Hematopoietic multipotent progenitor cell (in vitro differentiated cells): Measurements from ENCODE around the gene STOX2. TPM values are rescaled to one million over a fixed set of nuclear protein-coding genes. Genes with fewer than 3 reads are reported as not detected.

Experiments
- DNase-seq, 3 donors: peaks; one replicate each; pipeline ENCODE4 v3.0.0-alpha.2; 2011 to 2015; ENCODE audit warnings: low read depth in 2 of 3, low spot score in 2 of 3
- total RNA-seq: library from RNA; depleted of rRNA; stranded (reverse); fragments of >200 nt; gene quantifications from one replicate; pipeline ENCODE4 v1.2.3, GENCODE V29; 2012

STOX2 gene
- total RNA-seq, 1 donor = 0.81 TPM

GRCh38 chr4:183977707-183978106 lies 72.6 kb downstream of the STOX2 start:
- no peak for DNase-seq

DNA sequence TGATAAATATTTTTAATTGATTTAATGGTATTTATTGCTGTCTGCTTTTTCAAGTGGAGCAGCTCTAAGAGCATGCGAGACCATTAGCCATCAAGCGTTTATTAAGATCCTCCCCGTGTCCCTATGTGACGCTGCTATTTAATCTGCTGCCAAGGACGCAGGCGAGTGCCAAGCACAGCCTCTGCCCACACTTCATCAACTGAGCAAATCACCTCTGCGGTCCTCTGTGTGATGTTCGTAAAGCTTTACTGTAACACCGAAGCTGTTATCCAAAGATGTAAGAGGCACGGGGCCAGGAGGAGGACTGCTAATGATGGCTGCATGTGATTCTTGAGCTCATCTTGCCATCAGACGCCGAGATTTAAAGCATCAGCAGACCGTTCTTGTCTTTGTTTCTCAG lies 79.5 kb downstream of the STOX2 start:
- DNase-seq = no peak

- DNase-seq = no peak
These were observed 80.7 kb downstream of the STOX2 start for GRCh38 chr4:183985786-183986185.

DNA sequence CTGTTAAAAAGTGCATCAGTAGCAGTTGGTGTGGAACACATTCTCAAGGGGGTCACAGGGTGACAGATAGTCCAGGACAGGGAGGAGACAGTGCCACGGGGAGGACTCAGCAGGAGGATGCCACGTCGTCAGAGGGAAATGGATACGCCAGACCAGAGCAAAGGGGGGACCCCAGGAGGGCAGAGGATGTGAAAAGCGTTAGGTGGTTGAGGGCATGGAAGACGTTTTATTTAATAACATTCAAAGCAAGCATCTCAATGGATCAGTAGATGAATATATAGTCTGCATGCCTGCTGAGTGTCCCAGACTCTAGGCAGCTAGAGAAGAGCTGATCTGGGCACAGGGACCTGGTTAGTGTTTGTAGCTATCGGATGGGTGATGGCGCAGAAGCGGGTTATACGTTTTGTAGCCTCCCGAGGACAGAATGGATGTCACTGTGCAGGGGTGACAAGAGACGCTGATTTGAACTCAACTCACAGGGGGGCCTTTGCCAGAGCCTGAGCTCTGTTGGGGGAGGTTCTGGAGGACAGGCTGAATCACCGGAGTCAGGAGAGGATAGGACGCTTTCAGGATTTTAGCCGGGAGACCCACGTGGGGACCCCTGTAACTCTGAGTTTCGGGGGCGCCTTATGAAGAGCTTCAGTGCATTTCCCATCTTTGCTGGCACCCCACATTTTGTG lies 81.3 kb downstream of the STOX2 start:
- no peak for DNase-seq

DNA sequence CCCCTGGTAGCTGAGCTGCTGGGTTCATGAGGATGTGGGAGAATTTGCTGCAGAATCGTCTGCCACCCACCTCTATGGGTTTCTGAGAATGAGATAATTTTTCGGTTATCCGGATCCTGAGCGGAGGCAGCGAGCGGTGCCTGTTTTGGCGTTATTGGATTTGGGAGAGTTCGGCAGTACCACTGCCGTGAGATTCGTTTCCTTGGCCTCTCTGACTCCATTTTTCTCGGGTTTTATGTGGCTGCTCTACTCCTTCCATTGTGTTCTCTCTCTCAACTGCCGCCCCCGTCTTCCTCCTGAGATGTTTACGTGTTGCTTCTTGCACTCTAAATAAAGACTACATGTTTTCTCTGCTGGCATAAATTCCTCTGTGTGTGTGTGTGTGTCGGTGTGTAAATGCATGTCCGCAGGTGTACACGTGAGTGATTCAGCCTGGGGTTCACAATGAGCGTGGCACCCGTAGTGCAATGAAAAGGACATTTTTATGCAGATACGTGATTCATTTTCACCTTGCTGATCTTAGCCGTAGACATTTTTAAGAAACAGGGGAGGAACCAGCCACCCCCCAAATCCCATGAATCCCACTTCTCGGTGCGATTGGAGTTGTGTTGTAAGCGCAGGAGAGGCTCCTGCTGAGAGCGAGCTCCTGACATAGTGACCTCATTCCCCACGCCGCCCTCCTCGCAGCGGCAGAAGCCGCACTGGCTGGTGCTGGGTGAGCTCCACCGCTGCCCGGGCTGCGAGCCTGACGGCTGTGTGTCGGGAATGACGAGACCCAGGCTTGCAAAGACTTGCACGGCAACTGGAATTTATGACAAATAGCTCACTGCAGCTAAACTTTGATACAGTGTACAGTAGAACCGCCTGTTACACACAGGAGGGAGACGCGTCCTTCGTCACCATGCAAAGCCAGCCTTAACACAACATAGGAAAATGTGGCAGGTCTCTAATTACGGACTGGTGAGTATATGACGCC lies 82.2 kb downstream of the STOX2 start:
- DNase-seq = no peak

DNA sequence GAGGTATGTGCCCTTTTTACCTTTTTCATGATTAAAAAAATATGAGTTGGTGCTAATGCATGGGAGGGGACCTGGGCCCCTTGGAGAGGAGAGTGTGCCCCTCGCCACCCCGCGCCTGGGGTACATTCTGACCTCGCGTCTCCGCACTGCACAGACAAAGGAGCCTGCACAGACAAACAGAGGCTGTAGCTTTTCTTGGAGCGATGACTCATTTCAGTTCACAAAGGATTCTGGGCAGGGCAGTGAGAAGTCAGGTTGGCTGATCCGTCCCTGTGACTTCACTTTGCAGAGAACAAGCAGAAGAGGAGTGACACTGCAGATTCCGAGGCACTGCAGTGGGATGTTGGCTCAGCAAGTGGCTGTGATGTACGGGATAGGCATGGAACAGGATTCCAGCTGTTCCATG lies 82.9 kb downstream of the STOX2 start:
- peak in 2 of 3 donors; percentile 46 to 53 for DNase-seq

- no peak for DNase-seq
These were observed 83.8 kb downstream of the STOX2 start for GRCh38 chr4:183988874-183989273.

DNA sequence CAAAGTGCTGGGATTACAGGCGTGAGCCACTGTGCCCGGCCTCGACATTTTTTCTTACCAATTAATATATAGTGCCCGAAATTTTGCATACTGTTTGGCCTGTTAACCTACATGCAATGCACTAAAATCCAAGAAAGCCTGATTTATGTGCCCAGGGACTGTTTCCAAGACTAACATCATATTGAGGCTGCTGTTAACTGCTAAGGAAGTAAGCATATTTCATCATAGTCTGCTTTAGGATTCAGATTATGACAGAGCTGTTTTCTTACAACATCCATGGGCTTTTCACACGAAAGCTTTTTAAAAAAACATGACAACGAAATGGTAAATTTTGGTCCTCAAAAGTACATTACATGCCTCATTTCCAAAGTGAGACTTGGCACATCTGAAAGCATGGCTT lies 84.4 kb downstream of the STOX2 start:
- peak in 2 of 3 donors; percentile 10 to 24 for DNase-seq

GRCh38 chr4:183989931-183990330 lies 84.8 kb downstream of the STOX2 start:
- no peak for DNase-seq

- no peak for DNase-seq
These were observed 88.6 kb downstream of the STOX2 start for GRCh38 chr4:183993676-183994075.

GRCh38 chr4:183995570-183995969 lies 90.5 kb downstream of the STOX2 start:
- DNase-seq = no peak

- DNase-seq = no peak
These were observed 91.8 kb downstream of the STOX2 start for GRCh38 chr4:183996868-183997267.

- no peak for DNase-seq
These were observed 94.3 kb downstream of the STOX2 start for GRCh38 chr4:183999435-183999834.

DNA sequence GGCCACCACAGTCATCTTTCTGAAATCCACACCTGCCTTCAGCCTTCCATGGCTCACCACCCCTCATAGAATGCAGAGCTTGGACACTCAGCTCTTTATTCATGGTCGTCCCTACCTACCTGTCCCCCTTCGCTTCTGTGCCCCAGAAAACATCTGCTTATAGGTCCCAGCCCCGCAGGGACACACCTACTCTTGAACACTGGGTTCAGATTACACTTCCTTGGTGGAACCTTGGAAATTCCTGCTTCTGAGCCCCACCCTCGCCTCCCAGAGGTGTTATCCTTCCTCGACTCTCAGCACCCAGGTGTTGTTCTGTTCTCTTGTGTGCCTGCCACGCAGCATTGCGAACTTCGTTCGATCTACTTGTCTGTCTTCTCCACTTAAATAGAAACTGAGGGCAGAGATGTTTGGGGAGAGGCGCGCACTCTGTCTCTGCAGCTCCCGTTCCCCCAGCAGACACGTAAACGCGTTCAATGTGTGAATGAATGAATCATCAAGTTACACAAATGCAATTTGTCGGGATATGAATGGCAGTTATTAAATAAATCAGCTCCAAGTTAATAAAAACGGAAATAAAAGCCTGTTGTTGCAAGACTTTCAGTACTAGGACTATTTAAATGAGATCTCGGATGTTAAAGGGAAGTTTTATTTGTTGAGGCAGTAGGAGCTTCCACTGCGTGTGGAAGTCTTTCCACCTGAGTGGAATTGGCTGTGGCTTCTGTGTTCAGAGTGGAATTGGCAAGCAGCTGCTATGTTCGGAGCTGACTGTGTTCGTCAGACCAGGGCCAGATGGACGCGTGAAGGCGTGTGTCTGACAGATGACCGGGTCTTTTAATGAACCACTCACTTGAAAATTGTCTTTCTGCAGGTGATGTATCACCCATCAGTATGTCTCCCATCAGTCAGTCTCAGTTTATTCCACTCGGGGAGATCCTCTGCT lies 95.6 kb downstream of the STOX2 start:
- DNase-seq = no peak

DNA sequence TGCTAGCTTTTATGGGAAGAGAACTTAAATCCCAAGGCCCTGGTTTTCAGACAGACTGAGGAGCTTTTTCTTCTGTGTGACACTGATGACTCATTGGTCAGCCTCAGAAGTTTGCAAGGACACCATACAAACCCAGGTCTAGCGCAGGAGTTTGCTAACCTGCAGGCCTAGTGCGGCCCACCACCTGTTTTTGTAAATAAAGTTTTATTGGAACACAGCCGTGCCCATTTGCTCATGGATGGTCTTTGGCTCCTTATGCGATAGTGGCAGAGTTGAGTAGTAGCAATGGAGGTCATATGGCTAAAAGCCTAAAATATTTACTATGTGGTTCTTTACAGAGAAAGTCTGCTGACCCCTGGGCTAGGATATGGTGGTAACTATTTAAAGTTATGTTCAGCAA lies 98.3 kb downstream of the STOX2 start:
- no peak for DNase-seq

GRCh38 chr4:184007891-184008290 lies 102.8 kb downstream of the STOX2 start:
- no peak for DNase-seq

DNA sequence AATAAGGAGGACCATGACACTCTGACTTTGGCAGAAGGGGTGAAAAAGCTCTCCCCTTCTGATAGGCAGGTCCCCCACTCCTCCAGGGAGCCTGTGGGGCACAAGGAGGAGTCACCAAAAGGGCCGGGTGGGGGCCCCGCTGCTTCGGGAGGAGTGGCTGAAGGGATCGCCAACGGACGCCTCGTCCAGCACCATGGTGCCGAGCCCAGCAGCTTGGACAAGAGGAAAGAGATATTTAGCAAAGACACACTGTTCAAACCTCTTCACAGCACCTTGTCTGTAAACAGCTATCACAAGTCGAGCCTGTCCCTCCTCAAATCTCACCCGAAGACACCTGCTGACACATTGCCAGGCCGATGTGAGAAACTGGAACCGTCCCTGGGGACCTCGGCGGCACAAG lies 105.6 kb downstream of the STOX2 start:
- no peak for DNase-seq

- peak in 1 of 3 donors; percentile 47 for DNase-seq
These were observed 106.8 kb downstream of the STOX2 start for GRCh38 chr4:184011826-184012380.

- peak in 2 of 3 donors; percentile 39 to 64 for DNase-seq
These were observed 107.8 kb downstream of the STOX2 start for GRCh38 chr4:184012937-184013336.

DNA sequence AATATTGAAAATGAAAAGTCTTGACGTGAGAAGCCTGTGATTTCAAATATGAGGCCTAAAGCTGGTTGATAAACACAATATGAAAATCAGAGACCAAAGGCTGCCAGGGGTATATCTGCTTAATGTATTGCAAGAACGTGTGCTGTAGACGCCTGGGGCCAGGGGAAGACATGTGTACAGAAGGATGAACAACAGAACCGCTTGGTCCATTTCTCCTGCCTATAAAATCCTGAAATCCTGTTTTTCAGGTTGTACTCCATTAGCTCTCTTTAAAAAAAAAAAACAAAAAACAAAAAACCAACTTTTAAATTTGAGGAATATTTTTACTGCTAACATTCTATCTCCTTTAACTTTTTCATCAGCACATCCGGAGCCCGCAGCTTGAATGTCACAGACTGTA lies 109.2 kb downstream of the STOX2 start:
- no peak for DNase-seq
